NCI-H2196 (cell line): ENCODE results near the gene CMYA5.

Experiments
- DNase-seq: peaks from one replicate; lab custom pipeline; 2025; ENCODE audit not compliant: unreplicated experiment; lab: John Stamatoyannopoulos, UW

The CMYA5 gene

DNA sequence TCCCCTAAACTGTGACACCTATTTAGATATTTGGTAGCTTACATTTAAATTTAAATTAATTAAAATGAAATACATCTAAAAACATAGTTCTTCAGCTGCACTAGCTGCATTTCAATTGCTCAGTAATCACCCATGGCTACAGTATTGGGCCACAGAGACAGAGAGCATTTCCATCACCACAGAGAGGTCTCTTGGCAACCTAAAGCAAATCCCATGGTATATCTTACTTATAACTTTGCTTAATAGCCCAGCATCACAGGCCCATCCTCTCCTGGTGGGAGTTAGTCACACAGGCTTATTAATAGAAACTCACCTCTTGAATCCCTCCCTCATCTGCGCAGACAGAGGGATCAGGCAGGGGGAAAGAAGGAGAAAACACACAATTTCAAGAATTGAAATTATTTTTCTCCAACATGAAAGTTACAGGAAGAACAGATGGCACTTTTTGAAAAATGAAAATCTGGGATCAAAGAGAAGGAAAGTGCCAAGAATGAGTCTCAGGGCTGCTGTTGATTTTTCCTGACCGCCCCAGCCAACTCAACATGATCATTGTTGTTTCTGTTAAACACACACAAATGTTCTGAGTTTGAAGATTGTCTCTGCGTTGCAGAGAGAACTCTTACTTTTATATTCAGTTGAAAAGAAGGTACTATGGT, 144.6 kb downstream of the CMYA5 start:
- no peak for DNase-seq

DNA sequence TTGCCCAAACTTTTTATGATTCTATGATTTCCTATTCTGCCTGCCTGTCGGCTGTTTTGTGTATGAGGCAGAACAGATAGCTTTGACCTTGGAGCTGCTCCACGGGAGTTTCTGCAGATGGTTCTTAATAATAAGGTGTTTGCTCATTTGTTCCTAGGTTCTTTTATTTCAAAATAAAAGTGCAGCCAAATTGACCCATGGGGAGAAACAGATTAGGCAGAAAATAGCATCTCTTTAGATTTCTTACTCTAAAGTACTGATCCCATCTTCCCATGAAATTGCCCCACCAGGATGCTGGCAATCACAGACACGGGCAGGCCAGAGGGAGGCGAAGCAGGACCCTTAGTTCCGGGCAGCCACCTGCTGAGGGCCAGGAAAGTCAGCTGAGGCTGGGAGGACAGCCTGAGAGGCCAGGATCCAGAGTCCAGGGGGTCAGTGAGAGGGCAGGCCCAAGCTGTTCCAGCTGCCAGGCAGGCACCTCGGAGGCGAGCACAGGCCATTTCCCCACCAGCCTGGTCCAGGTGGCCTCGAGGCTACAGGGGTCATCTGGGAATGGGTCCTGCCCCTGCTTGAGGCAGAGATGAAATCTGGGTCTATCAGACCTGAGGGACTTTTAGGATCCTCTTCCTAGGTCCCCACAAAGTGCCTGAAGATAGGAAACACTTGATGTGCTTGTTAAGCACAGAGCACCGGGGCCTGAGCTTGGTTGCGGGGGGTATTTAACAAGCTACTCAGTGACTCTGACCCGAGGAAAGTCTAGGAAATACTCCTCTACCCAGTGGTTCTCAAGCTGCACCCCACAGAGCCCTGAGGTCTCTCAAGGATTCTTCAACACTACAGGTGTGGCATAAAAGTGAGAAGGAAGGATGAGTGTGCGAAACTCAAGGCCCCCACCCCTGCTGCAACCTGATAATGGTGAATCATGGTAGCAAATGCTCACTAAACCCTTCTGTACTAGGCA, 145.4 kb downstream of the CMYA5 start:
- no peak for DNase-seq

DNA sequence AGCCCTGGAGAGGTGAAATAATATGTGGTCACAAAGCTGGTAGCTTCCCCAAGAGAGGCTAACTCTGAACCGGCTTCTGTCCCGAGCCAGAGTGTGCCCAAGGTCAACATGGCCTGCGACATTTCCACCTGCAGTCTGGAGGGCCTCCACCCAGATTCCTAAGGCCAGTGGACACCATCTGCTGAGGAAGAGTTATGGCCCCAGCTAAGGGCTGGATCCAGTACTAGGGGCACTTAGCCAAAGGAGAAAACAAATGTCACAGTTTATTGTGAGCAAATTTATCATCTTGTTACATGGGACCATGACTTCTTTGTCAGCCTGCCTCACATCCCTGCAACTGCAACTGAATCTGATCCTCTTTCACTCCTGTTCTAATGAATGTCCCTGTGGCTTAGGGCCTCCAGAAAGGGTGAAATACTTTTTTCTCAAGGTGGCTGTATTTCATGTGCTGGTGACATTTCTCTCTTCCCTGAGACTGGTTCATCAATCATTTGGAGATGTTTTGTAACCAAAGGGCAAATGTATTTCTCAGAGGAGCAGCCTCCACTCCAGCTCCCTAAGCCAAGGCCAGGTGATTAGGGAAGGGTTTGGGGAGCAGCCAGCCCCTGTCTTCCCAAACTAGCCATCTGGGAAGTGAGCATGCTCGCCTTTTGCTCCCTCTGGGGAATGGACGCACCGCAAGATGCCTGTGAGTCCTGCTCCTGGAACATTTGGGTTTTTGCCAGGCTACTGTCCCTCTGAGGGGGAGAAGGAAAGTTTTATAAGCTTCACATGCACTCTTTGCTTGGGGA, 148.3 kb downstream of the CMYA5 start:
- no peak for DNase-seq

DNA sequence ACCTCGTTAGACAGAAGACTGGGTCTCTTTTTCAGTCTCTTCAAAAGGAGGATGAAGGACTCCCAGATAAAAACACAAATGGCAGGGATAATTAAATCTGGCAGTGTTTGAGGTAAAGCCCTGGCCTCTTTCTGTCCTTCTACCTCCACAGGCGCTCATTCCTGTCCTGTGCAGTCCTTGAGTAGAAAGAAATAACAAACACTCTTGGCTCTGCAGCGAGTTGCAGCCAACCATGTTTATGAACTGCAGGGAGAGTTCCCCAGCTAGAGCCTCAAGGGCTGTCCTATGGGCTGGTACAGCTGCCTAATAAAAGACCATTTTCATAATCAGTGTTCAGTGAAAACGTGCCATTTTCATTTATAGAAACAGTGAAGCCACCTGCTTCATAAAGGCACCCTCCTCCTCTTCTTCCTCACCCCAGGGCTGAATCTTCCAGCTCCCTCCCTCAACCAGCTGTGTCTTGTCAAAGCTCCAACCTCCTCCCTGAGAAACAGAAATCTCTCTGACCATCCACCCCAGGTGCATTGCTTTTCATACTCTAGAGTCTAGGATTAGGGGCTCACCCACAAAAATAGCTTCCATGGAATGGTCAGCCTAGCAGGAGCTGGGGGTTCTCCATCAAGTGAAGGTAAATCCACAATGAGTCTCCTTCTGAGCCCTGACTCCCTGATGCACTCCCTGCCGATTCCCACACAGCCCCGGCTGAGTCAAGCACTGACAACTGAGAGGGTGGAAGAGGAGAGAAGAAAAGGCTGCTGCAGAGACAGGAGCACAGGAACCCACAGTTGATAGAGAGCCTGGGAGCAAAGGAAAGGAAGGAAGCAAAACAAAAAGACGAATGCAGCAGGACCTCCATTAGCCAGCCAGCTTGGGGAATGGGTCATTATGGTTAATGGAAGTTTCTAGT, 150.7 kb downstream of the CMYA5 start:
- no peak for DNase-seq

DNA sequence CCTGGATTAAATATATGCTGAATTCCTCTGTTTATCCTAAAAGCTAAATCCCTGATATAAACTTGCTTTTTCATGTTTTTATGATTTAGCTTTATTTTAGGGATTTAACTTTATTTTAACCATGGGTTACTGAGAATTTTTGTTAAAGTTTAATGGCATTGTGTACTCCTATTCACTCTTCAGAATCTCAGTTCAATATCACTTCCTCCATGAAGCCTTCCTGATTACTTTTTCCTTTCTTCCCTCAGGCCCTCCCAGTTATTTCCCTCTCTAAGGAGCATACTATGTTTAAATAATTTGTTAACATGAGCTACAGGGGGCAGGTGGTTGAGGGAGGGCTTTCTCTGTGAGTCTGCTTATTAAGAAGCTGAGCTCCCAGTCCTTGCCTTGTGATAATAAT, 151.5 kb downstream of the CMYA5 start:
- DNase-seq = no peak

DNA sequence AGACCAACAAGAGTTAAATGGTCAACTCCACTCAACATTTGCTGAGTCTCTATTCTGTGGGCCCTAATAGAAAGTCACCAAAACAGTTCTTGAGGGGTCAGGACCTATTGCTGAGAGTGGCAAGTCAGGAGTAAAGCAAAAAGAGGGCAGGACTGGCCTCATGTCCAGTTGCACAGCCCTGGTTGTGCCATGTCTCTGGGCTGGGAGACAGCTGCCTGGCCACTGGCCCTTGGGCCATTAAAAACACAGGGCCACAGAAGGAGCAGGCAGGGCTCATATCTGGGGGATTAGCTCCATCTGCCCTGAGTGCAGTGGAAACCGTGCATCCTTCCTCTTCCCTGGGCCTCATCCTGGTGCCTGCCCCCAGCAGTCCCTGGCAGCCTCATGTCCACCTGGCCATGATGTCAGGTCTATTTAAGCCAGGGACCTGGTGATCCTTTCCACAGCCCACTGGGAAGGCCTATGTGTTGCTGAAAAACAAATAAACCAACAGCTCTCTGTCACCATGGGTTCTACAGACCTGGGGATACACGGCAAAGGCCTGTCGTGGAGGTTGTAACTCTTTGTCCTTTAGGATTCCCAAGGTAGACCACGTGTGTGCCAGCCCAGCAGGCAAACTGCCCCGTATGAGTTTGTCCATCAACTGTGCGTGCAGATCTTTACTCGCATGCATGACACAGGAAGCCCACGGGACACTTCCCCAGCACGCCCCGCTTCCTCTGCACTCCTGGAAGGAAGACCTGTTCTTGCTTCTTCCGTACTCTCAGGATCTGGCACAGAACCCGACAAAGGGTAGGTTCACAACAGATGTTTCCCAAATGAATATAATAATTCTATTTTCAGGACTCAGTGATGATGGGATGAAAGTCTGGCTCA, 152.6 kb downstream of the CMYA5 start:
- DNase-seq = no peak

DNA sequence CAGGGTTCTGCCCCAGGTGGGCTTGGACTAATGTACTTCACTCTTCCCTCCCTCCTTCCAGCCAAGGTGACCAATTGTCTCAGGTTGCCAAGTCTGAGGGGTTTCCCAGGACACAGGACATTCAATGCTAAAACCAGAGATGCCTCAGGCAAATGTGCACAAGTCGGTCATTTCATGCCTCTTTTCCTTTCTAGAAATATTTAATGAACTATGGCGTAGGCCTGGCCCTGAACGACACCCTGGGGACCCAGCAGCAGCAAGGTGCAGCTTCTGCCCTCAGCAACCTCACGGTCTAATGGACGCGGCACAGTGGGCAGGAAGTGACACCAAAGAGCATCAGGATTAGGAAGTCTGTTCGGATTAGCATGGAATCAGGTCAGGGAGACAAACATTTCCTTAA, 153.4 kb downstream of the CMYA5 start:
- no peak for DNase-seq

DNA sequence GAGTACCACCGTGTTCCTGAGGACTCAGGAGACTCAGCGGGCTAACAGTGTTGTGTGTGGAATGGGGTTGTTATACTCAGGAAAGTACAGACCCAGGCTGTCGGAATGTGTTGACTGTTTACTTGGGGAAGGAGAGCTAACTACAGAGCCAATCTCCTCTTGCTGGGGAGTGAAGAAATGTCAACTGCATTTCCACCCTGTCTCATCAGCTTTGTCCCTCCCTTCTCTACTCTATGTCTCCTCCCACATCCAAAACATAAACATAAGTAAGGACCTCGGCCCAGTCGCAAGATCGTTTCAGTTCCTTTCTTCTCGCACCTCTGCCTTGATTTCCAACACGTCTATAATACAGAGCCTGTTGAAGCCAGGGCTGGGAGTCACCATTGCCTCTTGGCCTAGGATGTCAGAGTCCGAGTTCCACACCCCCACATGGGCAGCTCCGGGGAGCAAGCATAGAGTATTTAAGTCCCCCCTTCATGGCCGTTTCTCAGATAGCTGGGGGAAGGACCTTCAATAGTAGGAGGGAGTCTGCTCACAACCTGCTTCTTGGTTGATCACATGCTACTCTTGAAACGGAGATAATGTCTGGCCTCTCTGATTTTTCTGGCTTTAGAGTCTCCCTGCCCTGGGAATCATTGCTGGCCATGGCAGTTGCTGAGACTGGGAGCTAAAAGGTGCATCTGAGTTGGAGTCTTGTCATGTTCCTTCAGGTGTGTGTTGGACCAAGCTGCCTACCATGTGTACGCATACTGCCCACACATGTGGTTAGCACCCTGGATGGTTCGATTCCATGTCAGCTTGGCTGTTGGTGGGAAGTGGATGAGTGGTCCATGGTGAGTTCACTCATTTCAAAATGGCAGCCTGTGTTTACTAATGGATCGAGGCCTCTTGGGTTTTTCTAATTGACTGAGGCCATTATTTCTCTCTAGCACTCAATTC, 154.1 kb downstream of the CMYA5 start:
- DNase-seq = no peak

DNA sequence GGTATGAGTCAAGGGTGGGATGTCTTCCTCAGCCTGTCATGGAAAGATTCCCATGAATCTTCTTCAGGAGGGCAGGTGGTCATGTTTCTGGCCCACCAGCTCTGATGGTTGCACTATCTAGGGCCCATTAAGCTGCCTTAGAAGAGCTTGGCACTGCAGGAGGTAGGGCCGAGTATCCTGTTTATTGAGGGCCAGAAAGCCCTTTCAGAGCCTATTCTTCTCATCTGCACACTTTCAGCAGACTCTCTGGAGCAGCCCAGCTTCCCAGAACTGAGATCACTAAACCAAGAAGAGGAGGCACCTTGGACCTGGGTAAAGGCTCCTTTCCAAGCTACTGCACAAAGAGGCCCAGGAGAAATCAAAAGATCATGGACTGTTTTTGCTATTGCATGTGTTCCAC, 154.9 kb downstream of the CMYA5 start:
- DNase-seq = no peak

DNA sequence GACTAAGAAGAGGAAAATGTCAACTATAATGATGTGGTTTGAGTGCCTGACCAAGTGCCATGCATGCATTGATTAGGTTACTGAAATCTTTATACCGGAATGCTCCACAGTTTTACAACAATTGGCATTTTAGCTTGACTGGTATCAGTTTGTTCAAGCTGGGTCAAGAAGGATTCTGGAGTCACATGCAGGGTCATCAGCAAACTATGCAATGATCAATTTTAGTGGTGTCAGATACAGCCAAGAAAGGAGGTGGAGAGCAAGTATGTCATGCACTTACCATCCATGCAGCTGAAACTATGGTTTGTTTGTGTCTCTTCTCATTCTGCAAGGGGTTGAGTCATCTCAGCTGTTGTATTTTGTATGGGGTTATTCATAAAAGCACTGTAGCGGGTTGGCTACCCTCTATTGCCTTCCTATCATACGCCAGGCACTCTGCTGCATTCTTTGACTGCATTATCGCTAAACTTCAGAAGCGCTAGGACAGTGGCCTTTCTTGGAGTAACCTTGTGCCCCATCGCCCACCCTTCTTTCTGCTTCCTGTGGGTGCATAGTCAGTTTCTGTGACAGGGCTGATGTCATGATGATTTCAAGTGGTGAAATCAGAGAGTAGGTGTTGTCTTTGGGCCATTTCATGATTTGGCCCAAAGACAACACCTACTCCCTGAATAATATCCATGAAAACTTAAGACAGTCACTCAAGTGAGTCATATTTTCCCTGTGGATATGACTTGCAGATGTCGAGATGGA, 156.0 kb downstream of the CMYA5 start:
- no peak for DNase-seq

DNA sequence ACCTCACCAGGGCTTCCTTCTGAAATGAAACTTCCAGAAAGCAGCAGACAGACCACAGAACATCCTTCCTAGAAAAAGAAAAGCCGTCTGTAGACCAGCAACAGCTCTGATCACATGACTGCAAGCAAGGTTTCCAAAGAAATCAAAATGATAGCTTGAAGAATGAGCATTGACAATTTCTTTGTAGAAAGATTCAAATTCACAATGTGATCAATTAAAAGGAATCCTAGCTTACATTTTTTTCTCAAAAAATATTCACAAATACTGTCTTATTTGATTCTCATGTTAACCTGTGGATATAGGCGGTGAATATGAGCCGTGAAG, 156.5 kb downstream of the CMYA5 start:
- no peak for DNase-seq

DNA sequence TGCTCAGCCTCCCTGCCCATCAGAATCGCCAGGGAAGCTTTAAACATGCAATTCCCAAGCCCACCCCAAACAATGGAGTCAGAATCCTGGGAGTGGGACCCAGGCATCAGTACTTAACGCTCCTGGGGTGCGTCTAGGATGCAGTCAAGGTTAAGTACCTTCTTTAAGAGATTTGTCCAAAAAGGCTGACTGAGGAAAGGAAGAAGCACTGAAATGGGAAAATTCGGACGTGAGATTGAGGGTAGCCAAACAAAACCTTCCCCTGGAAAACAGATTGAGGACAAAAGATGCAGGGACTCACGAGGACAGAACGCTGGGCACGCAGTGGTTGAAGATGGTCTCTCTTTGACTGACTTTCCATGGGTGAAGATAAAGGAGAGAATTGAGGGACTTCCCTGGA, 157.9 kb downstream of the CMYA5 start:
- DNase-seq = no peak

DNA sequence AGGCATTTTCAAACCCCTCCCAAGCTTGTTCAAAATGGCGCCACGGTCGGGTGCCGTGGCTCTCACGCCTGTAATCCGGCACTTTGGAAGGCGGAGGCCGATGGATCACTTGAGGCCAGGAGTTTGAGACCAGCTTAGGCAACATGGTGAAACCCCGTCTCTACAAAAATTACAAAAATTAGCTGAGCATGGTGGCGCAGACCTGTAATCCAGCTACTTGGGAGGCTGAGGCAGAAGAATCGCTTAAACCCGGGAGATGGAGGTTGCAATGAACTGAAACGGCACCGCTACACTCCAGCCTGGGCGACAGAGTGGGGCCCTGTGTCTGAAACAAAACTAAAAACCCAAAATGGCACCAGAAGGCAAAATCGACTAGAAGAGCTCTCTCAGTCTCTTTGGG, 159.4 kb downstream of the CMYA5 start:
- DNase-seq = no peak
